A673 (cell line): Measurements from ENCODE around the gene MOSMO. TPM values are rescaled to one million over a fixed set of nuclear protein-coding genes. Genes with fewer than 3 reads are reported as not detected.

Experiments used
- BruUV-seq: library from RNA; stranded (reverse); fragments of 400-500 nt; replicated peaks from 2 replicates; lab custom pipeline; 2021; lab: Mats Ljungman, UMichigan
- CTCF ChIA-PET: fragments of 300-600 bp; sonication (Branson Sonifier 250); formaldehyde crosslinking; loops from one replicate; lab custom pipeline; 2022; ENCODE audit warnings: antibody characterized with exemption; lab: Charles Lee
- POLR2A ChIA-PET: fragments of 300-600 bp; sonication (Branson Sonifier 250); formaldehyde crosslinking; loops from one replicate; lab custom pipeline; 2022; ENCODE audit warnings: antibody characterized with exemption; ENCODE audit not compliant: low non-redundant PET; lab: Charles Lee
- DNase-seq: peaks from one replicate; pipeline ENCODE4 v3.0.0-alpha.2; 2015; ENCODE audit warnings: low spot score
- H3K27ac ChIP-seq: fragments of 200-600 bp; sonication (generic); 2 replicates; pipeline ENCODE4 v1.5.1; 2016; ENCODE audit warnings: mixed run types, low read depth, mild to moderate bottlenecking, mixed read lengths, antibody characterized with exemption, low read length; ENCODE audit not compliant: poor library complexity, severe bottlenecking
- H3K27me3 ChIP-seq: fragments of 200-600 bp; sonication (generic); replicated peaks from 2 replicates; pipeline ENCODE4 v1.6.1; 2017; ENCODE audit warnings: mixed run types, low read depth, mild to moderate bottlenecking, mixed read lengths, antibody characterized with exemption, low read length; ENCODE audit not compliant: insufficient read depth, poor library complexity
- H3K36me3 ChIP-seq: fragments of 200-600 bp; sonication (generic); 2 replicates; pipeline ENCODE4 v1.6.1; 2016; ENCODE audit warnings: mixed run types, mild to moderate bottlenecking, mixed read lengths, antibody characterized with exemption, low read length; ENCODE audit not compliant: insufficient read depth, poor library complexity, severe bottlenecking
- H3K4me1 ChIP-seq: fragments of 200-600 bp; sonication (generic); 2 replicates; pipeline ENCODE4 v1.6.1; 2017; ENCODE audit warnings: mixed run types, mild to moderate bottlenecking, mixed read lengths, antibody characterized with exemption, low read length; ENCODE audit not compliant: insufficient read depth, poor library complexity, severe bottlenecking
- H3K4me3 ChIP-seq: fragments of 200-600 bp; sonication (generic); 2 replicates; pipeline ENCODE4 v1.5.1; 2016; ENCODE audit warnings: low read depth, mixed run types, mild to moderate bottlenecking, mixed read lengths, low read length; ENCODE audit not compliant: poor library complexity, severe bottlenecking
- H3K9me3 ChIP-seq: fragments of 200-600 bp; sonication (generic); 2 replicates; pipeline ENCODE4 v1.6.1; 2016; ENCODE audit warnings: mixed run types, low read depth, mild to moderate bottlenecking, mixed read lengths, antibody characterized with exemption, low read length; ENCODE audit not compliant: poor library complexity, severe bottlenecking
- CTCF ChIP-seq: fragments of 300-800, 200-600 bp; sonication (generic); conservative IDR thresholded peaks from 2 replicates; pipeline ENCODE4 v1.5.1; 2017; ENCODE audit warnings: low read depth, mild to moderate bottlenecking, antibody characterized with exemption, low read length, moderate library complexity, mixed read lengths
- EZH2 ChIP-seq: fragments of 200-600 bp; sonication (generic); IDR thresholded peaks from 2 replicates; pipeline ENCODE4 v1.6.1; 2017; ENCODE audit warnings: borderline replicate concordance, low read depth, mild to moderate bottlenecking, mixed read lengths, antibody characterized with exemption, low read length; ENCODE audit not compliant: poor library complexity, severe bottlenecking
- intact Hi-C: fragments of 100-400 bp; cut with micrococcal nuclease; formaldehyde crosslinking; loops from one replicate; pipeline ENCODE4 v1.10.0; 2022; ENCODE audit not compliant: unreplicated experiment
- total RNA-seq: library from RNA; stranded (reverse); gene quantifications from 2 replicates; pipeline ENCODE4 v1.2.3, GENCODE V29; 2021

MOSMO gene
- total RNA-seq, 1 experiment from 2014 or later, result 14.6 TPM

DNA sequence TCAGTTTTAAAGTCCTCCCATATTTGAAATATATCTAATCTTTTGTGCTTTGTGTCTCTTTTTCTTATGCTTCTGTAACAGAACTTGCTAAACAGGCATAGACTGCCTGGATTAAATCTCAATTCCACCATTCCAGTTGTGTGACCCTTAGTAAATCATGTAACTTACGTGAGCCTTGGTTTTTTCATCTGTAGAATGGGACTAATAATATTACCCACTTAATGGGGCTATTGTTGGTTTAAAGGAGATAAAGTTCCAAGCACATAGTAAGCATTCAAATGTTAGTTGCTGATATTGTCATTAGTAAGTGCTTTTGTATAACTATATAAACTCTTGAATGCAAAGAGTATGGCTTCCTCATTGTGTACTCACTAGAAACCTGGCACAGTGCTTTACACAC is 78.5 kb downstream of the MOSMO start:
- H3K27me3 ChIP-seq, result no peaks in the 10 kb centered on the region
- DNase-seq, result no peak
- no peaks in the 10 kb centered on the region for H3K36me3 ChIP-seq
- ChIA-PET POLR2A (no interaction called here), CTCF (no interaction called here)
- no peak overlapping the region for H3K27ac ChIP-seq
- no peak for TF ChIP-seq EZH2
- no peak for TF ChIP-seq CTCF
- no peaks in the 10 kb centered on the region for H3K9me3 ChIP-seq
- BruUV-seq, result no TSS peak
- H3K4me3 ChIP-seq, result no peak overlapping the region
- intact Hi-C loops, result no loop called here
- H3K4me1 ChIP-seq, result no peaks in the 10 kb centered on the region

DNA sequence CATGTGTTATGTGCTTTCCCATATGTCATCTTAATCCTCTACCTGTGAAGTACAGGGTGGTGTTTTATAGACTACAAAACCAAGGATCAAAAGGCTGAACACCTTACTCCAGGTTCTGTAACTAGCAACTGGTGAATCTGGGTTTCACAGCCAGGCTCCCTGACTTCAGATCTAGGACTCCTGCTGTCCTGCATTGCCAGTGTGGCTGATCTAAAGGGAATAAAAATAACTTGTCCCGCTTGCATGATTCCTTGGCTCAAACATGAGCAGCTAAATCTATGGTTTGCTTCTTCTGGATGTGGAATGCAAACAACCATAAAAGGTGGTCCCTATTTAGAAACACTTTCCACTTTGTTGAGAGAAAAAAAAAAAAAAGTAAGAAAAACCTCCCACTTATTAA is 80.7 kb downstream of the MOSMO start:
- POLR2A ChIA-PET, result no interaction called here
- no peak for DNase-seq
- Histone ChIP-seq H3K4me1 (no peaks in the 10 kb centered on the region), H3K9me3 (no peaks in the 10 kb centered on the region), H3K36me3 (no peaks in the 10 kb centered on the region), H3K4me3 (no peak overlapping the region), H3K27ac (no peak overlapping the region), H3K27me3 (no peaks in the 10 kb centered on the region)
- CTCF ChIA-PET, result interaction anchor here (1.0 kb wide), 1 partner anchor 11 kb away, joined by 3 read pairs; no protein-coding TSS in a partner anchor
- no TSS peak for BruUV-seq
- TF ChIP-seq EZH2 (no peak), CTCF (no peak)
- intact Hi-C loops, result no loop called here

DNA sequence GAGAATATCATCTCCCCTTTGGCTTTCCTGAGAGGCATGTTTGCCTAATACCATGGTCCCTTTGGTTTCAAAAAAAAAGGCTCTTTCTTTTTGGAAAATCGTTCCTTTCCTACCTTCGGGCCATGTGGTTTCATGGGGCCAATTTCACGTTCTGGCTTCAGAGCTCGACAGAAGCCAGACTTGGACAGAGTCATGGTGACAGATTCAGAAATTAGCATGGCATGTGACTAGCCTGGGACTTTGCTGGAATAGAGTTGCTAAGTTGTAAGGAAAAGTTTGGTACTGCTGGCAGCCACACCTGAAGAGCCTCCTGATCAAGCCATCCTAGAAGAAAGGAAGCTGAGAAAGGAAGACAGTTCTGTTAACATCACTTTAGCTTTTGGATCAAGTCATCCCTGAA is 82.0 kb downstream of the MOSMO start:
- TF ChIP-seq EZH2 (no peak), CTCF (no peak)
- intact Hi-C loops, result no loop called here
- Histone ChIP-seq H3K9me3 (no peaks in the 10 kb centered on the region), H3K4me1 (no peaks in the 10 kb centered on the region), H3K4me3 (no peak overlapping the region), H3K27ac (no peak overlapping the region), H3K36me3 (no peaks in the 10 kb centered on the region), H3K27me3 (no peaks in the 10 kb centered on the region)
- ChIA-PET POLR2A (interaction anchor here (0.6 kb wide), 1 partner anchor 99 kb away, joined by 7 read pairs; no protein-coding TSS in a partner anchor), CTCF (no interaction called here)
- no peak for DNase-seq
- no TSS peak for BruUV-seq
